H1 (cell line): ENCODE measurements around the gene YAF2. TPM values are rescaled to one million over a fixed set of nuclear protein-coding genes. Genes with fewer than 3 reads are reported as not detected.

Experiments
- CTCF ChIA-PET: fragments of 300-600 bp; sonication (Branson Sonifier 250); formaldehyde crosslinking; loops from one replicate; lab custom pipeline; 2021; ENCODE audit not compliant: partially characterized antibody; lab: Charles Lee
- POLR2A ChIA-PET: fragments of 300-600 bp; sonication (Branson Sonifier 250); formaldehyde crosslinking; loops from one replicate; lab custom pipeline; 2021; ENCODE audit warnings: inconsistent platforms; ENCODE audit not compliant: partially characterized antibody; lab: Charles Lee
- DNase-seq, 2 experiments: peaks; one replicate each; pipeline versions ENCODE4 v3.0.0 to v3.0.0-alpha.2; 2010 to 2022; ENCODE audit warnings: low spot score in 2 of 2, low read depth in 1 of 2, mixed read lengths in 1 of 2
- FAIRE-seq: peaks from 2 replicates; lab custom pipeline; 2011; peaks lifted over from hg19 to GRCh38; lab: Jason Lieb, UNC
- H2AFZ ChIP-seq: 2 replicates; pipeline ENCODE4 v1.8.1; 2012; ENCODE audit warnings: low read length, inconsistent platforms
- H2AK5ac ChIP-seq: 2 replicates; pipeline ENCODE4 v1.6.1; 2013; ENCODE audit warnings: low read depth, low read length
- H2BK120ac ChIP-seq: replicated peaks from 2 replicates; pipeline ENCODE3; 2013; ENCODE audit warnings: low read depth, low read length, inconsistent platforms
- H2BK12ac ChIP-seq: 2 replicates; pipeline ENCODE4 v1.6.1; 2013; ENCODE audit warnings: low read depth, low read length
- H2BK15ac ChIP-seq: 2 replicates; pipeline ENCODE4 v1.6.1; 2013; ENCODE audit warnings: low read length
- H2BK20ac ChIP-seq: 2 replicates; pipeline ENCODE4 v1.6.1; 2013; ENCODE audit warnings: low read length
- H2BK5ac ChIP-seq: 2 replicates; pipeline ENCODE4 v1.6.1; 2013; ENCODE audit warnings: low read depth, low read length
- H3K14ac ChIP-seq: 2 replicates; pipeline ENCODE4 v1.6.1; 2013; ENCODE audit warnings: inconsistent platforms; ENCODE audit not compliant: insufficient read length
- H3K18ac ChIP-seq: 2 replicates; pipeline ENCODE4 v1.6.1; 2013; ENCODE audit warnings: low read length; ENCODE audit errors: extremely low read depth
- H3K23ac ChIP-seq: 2 replicates; pipeline ENCODE4 v1.6.1; 2013; ENCODE audit warnings: inconsistent platforms; ENCODE audit not compliant: insufficient read length
- H3K23me2 ChIP-seq: 2 replicates; pipeline ENCODE4 v1.6.1; 2013; ENCODE audit warnings: low read depth, low read length
- H3K27ac ChIP-seq: 2 replicates; pipeline ENCODE4 v1.6.1; 2011; ENCODE audit warnings: low read depth, low read length, inconsistent platforms
- H3K27me3 ChIP-seq, 4 experiments: replicated peaks in 1 of 4; 1 replicate in 1 of 4; 2 replicates in 3 of 4; pipeline versions ENCODE4 v1.6.1 to v1.8.1; 2011 to 2013; ENCODE audit warnings: low read length in 3 of 4, mild to moderate bottlenecking in 3 of 4, inconsistent platforms in 2 of 4, mixed read lengths in 2 of 4, moderate library complexity in 1 of 4; ENCODE audit not compliant: control insufficient read depth in 3 of 4, insufficient read depth in 3 of 4; ENCODE audit errors: extremely low read depth in 1 of 4
- H3K36me3 ChIP-seq, 4 experiments: 2 replicates each; pipeline versions ENCODE4 v1.6.1 to v1.8.1; 2011 to 2013; ENCODE audit warnings: mild to moderate bottlenecking in 4 of 4, low read length in 3 of 4, moderate library complexity in 2 of 4, control low read depth in 1 of 4, inconsistent platforms in 1 of 4; ENCODE audit not compliant: insufficient read depth in 4 of 4, control insufficient read depth in 2 of 4
- H3K4ac ChIP-seq: replicated peaks from 2 replicates; pipeline ENCODE3; 2013; ENCODE audit warnings: low read length, low read depth, mixed read lengths, inconsistent platforms; ENCODE audit not compliant: insufficient read length
- H3K4me1 ChIP-seq, 4 experiments: replicated peaks in 1 of 4; 1 replicate in 1 of 4; 2 replicates in 3 of 4; pipeline versions ENCODE4 v1.6.1 to v1.8.1; 2011 to 2013; ENCODE audit warnings: low read length in 3 of 4, inconsistent platforms in 2 of 4, mixed read lengths in 1 of 4; ENCODE audit not compliant: insufficient read depth in 4 of 4, control insufficient read depth in 3 of 4
- H3K4me2 ChIP-seq, 2 experiments: 2 replicates each; pipeline versions ENCODE4 v1.6.1 to v1.8.1; 2011 to 2013; ENCODE audit warnings: low read depth in 2 of 2, low read length in 2 of 2, control low read depth in 1 of 2, inconsistent platforms in 1 of 2, mild to moderate bottlenecking in 1 of 2; ENCODE audit not compliant: insufficient read depth in 1 of 2
- H3K4me3 ChIP-seq, 4 experiments: fragments of 200-600, 300-600 bp in 1 of 4; sonication (generic), shearing (Covaris generic), sonication (Bioruptor Twin) in 1 of 4; 2 replicates each; pipeline versions ENCODE4 v1.5.1 to v1.8.1; 2011 to 2016; ENCODE audit warnings: low read length in 4 of 4, low read depth in 3 of 4, control low read depth in 2 of 4, inconsistent platforms in 2 of 4, mild to moderate bottlenecking in 2 of 4, mixed read lengths in 1 of 4, moderate library complexity in 1 of 4; ENCODE audit not compliant: insufficient read depth in 2 of 4; ENCODE audit errors: extremely low read depth in 1 of 4
- H3K56ac ChIP-seq: replicated peaks from 2 replicates; pipeline ENCODE3; 2013; ENCODE audit warnings: low read depth, mild to moderate bottlenecking, mixed read lengths, low read length, inconsistent platforms; ENCODE audit not compliant: insufficient read length
- H3K79me1 ChIP-seq: 2 replicates; pipeline ENCODE4 v1.6.1; 2013; ENCODE audit warnings: low read depth, low read length, control low read depth
- H3K79me2 ChIP-seq, 2 experiments: 2 replicates each; pipeline versions ENCODE4 v1.6.1 to v1.8.1; 2012 to 2013; ENCODE audit warnings: low read length in 2 of 2, mild to moderate bottlenecking in 2 of 2, inconsistent platforms in 1 of 2; ENCODE audit not compliant: insufficient read depth in 2 of 2, control insufficient read depth in 1 of 2
- H3K9ac ChIP-seq, 4 experiments: replicated peaks in 1 of 4; 1 replicate in 1 of 4; 2 replicates in 3 of 4; pipeline versions ENCODE4 v1.6.1 to v1.8.1; 2011 to 2013; ENCODE audit warnings: low read depth in 3 of 4, low read length in 3 of 4, control low read depth in 2 of 4, mild to moderate bottlenecking in 2 of 4, moderate library complexity in 2 of 4, inconsistent platforms in 1 of 4; ENCODE audit errors: extremely low read depth in 1 of 4
- H3K9me3 ChIP-seq, 2 experiments: 2 replicates each; pipeline versions ENCODE4 v1.6.1 to v1.8.1; 2012 to 2013; ENCODE audit warnings: mild to moderate bottlenecking in 2 of 2, moderate library complexity in 2 of 2, control low read depth in 1 of 2, inconsistent platforms in 1 of 2, low read depth in 1 of 2, low read length in 1 of 2, mixed read lengths in 1 of 2; ENCODE audit not compliant: insufficient read depth in 2 of 2
- H4K20me1 ChIP-seq, 2 experiments: replicated peaks in 1 of 2; 2 replicates each; pipeline versions ENCODE3 to v1.8.1; 2011 to 2013; ENCODE audit warnings: inconsistent platforms in 2 of 2, low read length in 2 of 2, mild to moderate bottlenecking in 1 of 2; ENCODE audit not compliant: insufficient read depth in 2 of 2, control insufficient read depth in 1 of 2
- H4K5ac ChIP-seq: 2 replicates; pipeline ENCODE4 v1.6.1; 2013; ENCODE audit warnings: low read length, low read depth, mixed read lengths, inconsistent platforms; ENCODE audit not compliant: insufficient read length
- H4K8ac ChIP-seq: 2 replicates; pipeline ENCODE4 v1.8.0; 2013; ENCODE audit warnings: mild to moderate bottlenecking, moderate library complexity, low read length, inconsistent platforms; ENCODE audit not compliant: insufficient read depth; ENCODE audit errors: extremely low read depth
- H4K91ac ChIP-seq: replicated peaks from 2 replicates; pipeline ENCODE3; 2013; ENCODE audit warnings: low read length, mixed read lengths, inconsistent platforms; ENCODE audit not compliant: insufficient read length
- BACH1 ChIP-seq: IDR thresholded peaks from 2 replicates; pipeline ENCODE4 v1.6.1; 2012; ENCODE audit warnings: low read length, improper control_type of control experiment
- CTCF ChIP-seq, 3 experiments: IDR thresholded peaks; 1 replicate in 2 of 3; 2 replicates in 1 of 3; pipeline versions ENCODE4 v1.5.1 to v1.6.1; 2011; ENCODE audit warnings: low read length in 3 of 3, mild to moderate bottlenecking in 3 of 3, inconsistent platforms in 2 of 3, low read depth in 1 of 3, moderate library complexity in 1 of 3; ENCODE audit not compliant: insufficient read depth in 1 of 3; ENCODE audit errors: control extremely low read depth in 1 of 3
- SIX5 ChIP-seq: IDR thresholded peaks from 2 replicates; pipeline ENCODE4 v1.6.1; 2011; ENCODE audit warnings: mild to moderate bottlenecking, low read depth, low read length
- TAF1 ChIP-seq: IDR thresholded peaks from 2 replicates; pipeline ENCODE4 v1.6.1; 2011; ENCODE audit warnings: mild to moderate bottlenecking, low read depth, low read length
- TAF7 ChIP-seq: optimal IDR thresholded peaks from 2 replicates; pipeline ENCODE3; 2011; ENCODE audit warnings: low read depth, mild to moderate bottlenecking, inconsistent platforms, low read length, moderate library complexity, borderline replicate concordance
- WGBS, 2 experiments: shearing (Covaris generic) in 1 of 2; methylation state at CpG; one replicate each; pipeline versions ENCODE4 v1.1.6 to v1.1.7; 2013 to 2015; ENCODE audit warnings: low lambda C conversion rate in 2 of 2, mixed read lengths in 2 of 2, inconsistent platforms in 1 of 2, low coverage in 1 of 2, missing lambda C conversion rate in 1 of 2; ENCODE audit not compliant: insufficient replicate concordance in 2 of 2, insufficient coverage in 1 of 2, insufficient read length in 1 of 2; ENCODE audit errors: extremely low coverage in 1 of 2, missing lambda C conversion rate in 1 of 2; 5-methylcytosine and 5-hydroxymethylcytosine counted together
- polyA plus RNA-seq, 7 experiments: library from polyadenylated mRNA; depleted of rRNA in 3 of 7; stranded (reverse) in 5 of 7; unstranded in 2 of 7; fragments of >200 nt in 5 of 7; fragments of 200-250 nt in 2 of 7; gene quantifications; 1 replicate in 5 of 7; 2 replicates in 1 of 7; 4 replicates in 1 of 7; pipeline versions ENCODE4 v1.2.1 to v1.2.3, GENCODE V29; 2011 to 2013; ENCODE audit warnings: missing spikeins in 2 of 7, mixed read lengths in 2 of 7
- total RNA-seq: library from RNA; stranded (reverse); fragmentation: NEBNext Ultra II Directional; extraction: Animal tissue kit (Norgen Biotek cat#: 25700); gene quantifications from 2 replicates; pipeline ENCODE4 v1.2.1, GENCODE V29; 2021

YAF2 gene
- total and polyA plus RNA-seq, 2 of the 8 experiments (the other 6 are each of a cell fraction or from before 2014, with no cell fraction given), result 0.50 to 2.2 TPM

GRCh38 chr12:42204819-42205218, 33.2 kb downstream of the YAF2 start:
- no peak for DNase-seq
- Histone ChIP-seq H3K36me3 (no peaks in the 10 kb centered on the region), H3K79me1 (no peaks in the 10 kb centered on the region), H2BK120ac (no peak overlapping the region), H2AK5ac (no peak overlapping the region), H3K27ac (no peak overlapping the region), H3K18ac (no peak overlapping the region), H3K23ac (no peak overlapping the region), H3K14ac (no peak overlapping the region), H2BK15ac (no peak overlapping the region), H3K23me2 (no peaks in the 10 kb centered on the region; the same call in 1 of the 2 replicates), H3K9ac (no peak overlapping the region), H4K91ac (no peak overlapping the region), H3K79me2 (no peaks in the 10 kb centered on the region)
- no peak for FAIRE-seq
- CTCF ChIA-PET, result interaction anchor here (0.9 kb wide), 1 partner anchor 24 kb away, joined by 3 read pairs; no protein-coding TSS in a partner anchor
- TF ChIP-seq SIX5 (no peak), TAF1 (no peak), BACH1 (no peak), CTCF (IDR thresholded peaks at IDR 0.05; ENCODE audit: control extremely low read depth in 1 of 3, insufficient read depth in 1 of 3, low read depth in 1 of 3, low read length in 3 of 3) (no peak), TAF7 (no peak)
- TF ChIP-seq, all 59 proteins: peak for 0
- Histone ChIP-seq H2BK20ac (no peak overlapping the region), H3K56ac (no peak overlapping the region), H2BK12ac (no peak overlapping the region), H2BK5ac (no peak overlapping the region), H3K4me1 (no peaks in the 10 kb centered on the region), H3K27me3 (no peaks in the 10 kb centered on the region), H2AFZ (no peak overlapping the region), H3K4me3 (no peak overlapping the region), H4K20me1 (no peaks in the 10 kb centered on the region), H3K4me2 (no peak overlapping the region), H4K5ac (no peak overlapping the region), H3K4ac (no peak overlapping the region), H4K8ac (no peak overlapping the region), H3K9me3 (no peaks in the 10 kb centered on the region)
- POLR2A ChIA-PET, result no interaction called here
- WGBS, 2 experiments, result 100% methylated on average over 1 of the region's 1 CpG; no CpG with 5 or more reads in 1 of the 2 experiments
